ENCODE measurements around the gene TMEM232. TPM values are rescaled to one million over a fixed set of nuclear protein-coding genes. Genes with fewer than 3 reads are reported as not detected.
"Not testable (repeated sequence)": the region's sequence is repeated elsewhere in the genome, so short reads cannot be mapped to it uniquely, and the experiment has no call there.

Gene TMEM232
- total RNA-seq, 1 experiment from 2014 or later: 1.6 TPM

GRCh38 chr5:110734101-110734500 lies 7.6 kb upstream of the TMEM232 start:
- Histone ChIP-seq H3K14ac (ENCODE audit: insufficient read depth, low read length) (no peak overlapping the region), H3K23ac (ENCODE audit: insufficient read length, low read depth, low read length) (no peak overlapping the region), H3K18ac (ENCODE audit: insufficient read length, low read depth, low read length) (no peak overlapping the region), H2BK5ac (ENCODE audit: insufficient read length, low read length) (no peak overlapping the region), H3K9me3 (ENCODE audit: control insufficient read depth, low read depth, low read length) (no peaks in the 10 kb centered on the region), H3K79me2 (ENCODE audit: insufficient read depth, low read length) (no peaks in the 10 kb centered on the region), H4K20me1 (ENCODE audit: control insufficient read depth, insufficient read depth, insufficient read length) (no peaks in the 10 kb centered on the region), H3K4ac (ENCODE audit: low read depth, low read length) (no peak overlapping the region), H2BK20ac (ENCODE audit: low read depth, low read length, poor library complexity, severe bottlenecking) (no peak overlapping the region), H2AK5ac (ENCODE audit: insufficient read length, low read length) (no peak overlapping the region), H3K56ac (ENCODE audit: insufficient read length, low read depth, low read length) (no peak overlapping the region), H2BK15ac (ENCODE audit: low read depth, low read length) (no peak overlapping the region), H3K27ac (ENCODE audit: insufficient read length, low read depth, low read length) (no peak overlapping the region), H3K9ac (ENCODE audit: extremely low read depth, insufficient read length, low read length) (no peak overlapping the region), H3K27me3 (ENCODE audit: insufficient read depth, low read length) (no peaks in the 10 kb centered on the region), H4K8ac (replicated peaks; ENCODE audit: insufficient read length, low read depth, low read length) (no peak overlapping the region), H2AFZ (ENCODE audit: low read length) (no peak overlapping the region), H3T11ph (ENCODE audit: low read length) (no peak overlapping the region), H3K79me1 (ENCODE audit: insufficient read depth, low read depth, low read length, poor library complexity, severe bottlenecking) (no peaks in the 10 kb centered on the region), H3K4me2 (ENCODE audit: insufficient read depth, insufficient read length, low read length) (no peak overlapping the region), H2BK12ac (ENCODE audit: insufficient read length, low read depth, low read length) (no peak overlapping the region), H4K5ac (ENCODE audit: insufficient read length, low read depth, low read length) (no peak overlapping the region), H2BK120ac (ENCODE audit: low read depth, low read length, poor library complexity, severe bottlenecking) (no peak overlapping the region), H3K4me1 (ENCODE audit: insufficient read depth, low read length) (0 out of 2 replicates have a peak, but pooled peaks cover 2% of the 10 kb centered on the region), H3K23me2 (ENCODE audit: insufficient read length, low read depth, low read length, poor library complexity, severe bottlenecking) (peaks cover 6% of the 10 kb centered on the region), H4K91ac (ENCODE audit: insufficient read length, low read depth, low read length) (no peak overlapping the region)
- no peak overlapping the region for H3K27ac Mint-ChIP-seq
- TF ChIP-seq, protein P1, sequence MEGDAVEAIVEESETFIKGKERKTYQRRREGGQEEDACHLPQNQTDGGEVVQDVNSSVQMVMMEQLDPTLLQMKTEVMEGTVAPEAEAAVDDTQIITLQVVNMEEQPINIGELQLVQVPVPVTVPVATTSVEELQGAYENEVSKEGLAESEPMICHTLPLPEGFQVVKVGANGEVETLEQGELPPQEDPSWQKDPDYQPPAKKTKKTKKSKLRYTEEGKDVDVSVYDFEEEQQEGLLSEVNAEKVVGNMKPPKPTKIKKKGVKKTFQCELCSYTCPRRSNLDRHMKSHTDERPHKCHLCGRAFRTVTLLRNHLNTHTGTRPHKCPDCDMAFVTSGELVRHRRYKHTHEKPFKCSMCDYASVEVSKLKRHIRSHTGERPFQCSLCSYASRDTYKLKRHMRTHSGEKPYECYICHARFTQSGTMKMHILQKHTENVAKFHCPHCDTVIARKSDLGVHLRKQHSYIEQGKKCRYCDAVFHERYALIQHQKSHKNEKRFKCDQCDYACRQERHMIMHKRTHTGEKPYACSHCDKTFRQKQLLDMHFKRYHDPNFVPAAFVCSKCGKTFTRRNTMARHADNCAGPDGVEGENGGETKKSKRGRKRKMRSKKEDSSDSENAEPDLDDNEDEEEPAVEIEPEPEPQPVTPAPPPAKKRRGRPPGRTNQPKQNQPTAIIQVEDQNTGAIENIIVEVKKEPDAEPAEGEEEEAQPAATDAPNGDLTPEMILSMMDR (conservative IDR thresholded peaks at IDR 0.05): no peak
- no peak overlapping the region for H3K4me3 Mint-ChIP-seq
- H3K27me3 Mint-ChIP-seq (ENCODE audit: low read depth): peaks cover 26% of the 10 kb centered on the region
- no peak for DNase-seq
- H3K36me3 Mint-ChIP-seq (ENCODE audit: insufficient read depth in 1 of 3, low read depth in 3 of 3): peaks cover 0 to 4% (median 3%) of the 10 kb centered on the region in 3 experiments; a peak in 3 of 7 replicates
- WGBS (ENCODE audit: extremely low coverage, insufficient read length, low lambda C conversion rate): no CpG with 5 or more reads among the region's 2 CpGs
- peaks cover 5 to 6% of the 10 kb centered on the region in 2 experiments for H3K4me1 Mint-ChIP-seq
- peaks cover 2 to 4% of the 10 kb centered on the region in 2 experiments; a peak in 3 of 5 replicates for H3K9me3 Mint-ChIP-seq

DNA sequence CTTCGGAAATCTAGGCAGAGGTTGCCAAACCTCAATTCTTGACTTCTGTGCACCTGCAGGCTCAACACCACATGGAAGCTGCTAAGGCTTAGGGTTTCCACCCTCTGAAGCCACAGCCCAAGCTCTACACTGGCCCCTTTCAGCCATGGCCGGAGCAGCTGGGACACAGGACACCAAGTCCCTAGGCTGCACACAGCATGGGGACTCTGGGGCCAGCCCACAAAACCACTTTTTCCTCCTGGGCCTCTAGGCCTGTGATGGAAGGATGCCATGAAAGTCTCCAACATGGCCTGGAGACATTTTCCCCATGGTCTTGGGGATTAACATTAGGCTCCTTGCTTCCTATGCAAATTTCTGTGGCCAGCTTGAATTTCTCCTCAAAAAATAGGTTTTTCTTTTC lies 5.0 kb upstream of the TMEM232 start:
- not testable (repeated sequence) for H3K79me1 ChIP-seq (ENCODE audit: insufficient read depth, low read depth, low read length, poor library complexity, severe bottlenecking); H4K20me1 ChIP-seq (ENCODE audit: control insufficient read depth, insufficient read depth, insufficient read length); H3K4me3 Mint-ChIP-seq; H3K23me2 ChIP-seq (ENCODE audit: insufficient read length, low read depth, low read length, poor library complexity, severe bottlenecking); H3K27ac Mint-ChIP-seq; H3T11ph ChIP-seq (ENCODE audit: low read length); H2BK5ac ChIP-seq (ENCODE audit: insufficient read length, low read length); H3K36me3 Mint-ChIP-seq (ENCODE audit: insufficient read depth in 1 of 3, low read depth in 3 of 3); H3K9me3 Mint-ChIP-seq; H3K4me1 ChIP-seq (ENCODE audit: insufficient read depth, low read length); H3K79me2 ChIP-seq (ENCODE audit: insufficient read depth, low read length); H3K14ac ChIP-seq (ENCODE audit: insufficient read depth, low read length); H3K56ac ChIP-seq (ENCODE audit: insufficient read length, low read depth, low read length); H2AK5ac ChIP-seq (ENCODE audit: insufficient read length, low read length); H3K23ac ChIP-seq (ENCODE audit: insufficient read length, low read depth, low read length); H4K8ac ChIP-seq (replicated peaks; ENCODE audit: insufficient read length, low read depth, low read length); H2BK20ac ChIP-seq (ENCODE audit: low read depth, low read length, poor library complexity, severe bottlenecking); H2AFZ ChIP-seq (ENCODE audit: low read length); DNase-seq; H3K18ac ChIP-seq (ENCODE audit: insufficient read length, low read depth, low read length); H3K27me3 ChIP-seq (ENCODE audit: insufficient read depth, low read length); H2BK12ac ChIP-seq (ENCODE audit: insufficient read length, low read depth, low read length); H3K4me1 Mint-ChIP-seq; H3K9ac ChIP-seq (ENCODE audit: extremely low read depth, insufficient read length, low read length); H3K27ac ChIP-seq (ENCODE audit: insufficient read length, low read depth, low read length); H2BK15ac ChIP-seq (ENCODE audit: low read depth, low read length); H4K91ac ChIP-seq (ENCODE audit: insufficient read length, low read depth, low read length); H2BK120ac ChIP-seq (ENCODE audit: low read depth, low read length, poor library complexity, severe bottlenecking); H4K5ac ChIP-seq (ENCODE audit: insufficient read length, low read depth, low read length); H3K4ac ChIP-seq (ENCODE audit: low read depth, low read length); H3K9me3 ChIP-seq (ENCODE audit: control insufficient read depth, low read depth, low read length); H3K4me2 ChIP-seq (ENCODE audit: insufficient read depth, insufficient read length, low read length)
- no CpG with 5 or more reads among the region's 2 CpGs for WGBS (ENCODE audit: extremely low coverage, insufficient read length, low lambda C conversion rate)
- peaks cover 15% of the 10 kb centered on the region for H3K27me3 Mint-ChIP-seq (ENCODE audit: low read depth)

Data from H9 (cell line).